K562 treated with DMSO at 1 percent for 24 hours (cell line): ENCODE data around the gene ITGA4. TPM values are rescaled to one million over a fixed set of nuclear protein-coding genes. Genes with fewer than 3 reads are reported as not detected.

Experiments
- total RNA-seq: library from RNA; unstranded; fragments of 300-600 nt; gene quantifications from 2 replicates; pipeline ENCODE4 v1.2.3, GENCODE V29; 2022; ENCODE audit warnings: low read depth; ENCODE audit not compliant: insufficient read depth

Gene ITGA4
- 0.09 and 0.79 TPM in 2 replicates for total RNA-seq

DNA sequence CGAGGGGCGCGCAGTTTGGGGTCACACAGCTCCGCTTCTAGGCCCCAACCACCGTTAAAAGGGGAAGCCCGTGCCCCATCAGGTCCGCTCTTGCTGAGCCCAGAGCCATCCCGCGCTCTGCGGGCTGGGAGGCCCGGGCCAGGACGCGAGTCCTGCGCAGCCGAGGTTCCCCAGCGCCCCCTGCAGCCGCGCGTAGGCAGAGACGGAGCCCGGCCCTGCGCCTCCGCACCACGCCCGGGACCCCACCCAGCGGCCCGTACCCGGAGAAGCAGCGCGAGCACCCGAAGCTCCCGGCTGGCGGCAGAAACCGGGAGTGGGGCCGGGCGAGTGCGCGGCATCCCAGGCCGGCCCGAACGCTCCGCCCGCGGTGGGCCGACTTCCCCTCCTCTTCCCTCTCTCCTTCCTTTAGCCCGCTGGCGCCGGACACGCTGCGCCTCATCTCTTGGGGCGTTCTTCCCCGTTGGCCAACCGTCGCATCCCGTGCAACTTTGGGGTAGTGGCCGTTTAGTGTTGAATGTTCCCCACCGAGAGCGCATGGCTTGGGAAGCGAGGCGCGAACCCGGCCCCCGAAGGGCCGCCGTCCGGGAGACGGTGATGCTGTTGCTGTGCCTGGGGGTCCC is at the start of gene ITGA4:
Gene ITGA4, plus strand, starts transcription at position 266 of the 620 bp plus-strand sequence. Its CDS starts 269 bp downstream, at position 535.

Other genes with a start within 250 kb of the ITGA4 start
- gene CERKL, start 199.7 kb downstream of the ITGA4 start, total RNA-seq: not detected in 2 replicates
- not detected in 2 replicates for gene NEUROD1, start 223.1 kb downstream of the ITGA4 start, total RNA-seq